WERI-Rb-1 (cell line): ENCODE results near the gene CST6.

ENCODE experiments used
- DNase-seq: peaks from one replicate; pipeline ENCODE4 v3.0.0-alpha.2; 2020
- H3K27ac ChIP-seq: fragments of 250-450 bp; sonication (Bioruptor Pico); 2 replicates; pipeline ENCODE4 v1.5.1; 2020; ENCODE audit warnings: mild to moderate bottlenecking, moderate library complexity
- H3K27me3 ChIP-seq: fragments of 250-450 bp; sonication (Bioruptor Pico); 2 replicates; pipeline ENCODE4 v1.5.1; 2021; ENCODE audit warnings: mild to moderate bottlenecking, low read depth, moderate library complexity; ENCODE audit not compliant: insufficient read depth, severe bottlenecking
- H3K36me3 ChIP-seq: fragments of 250-450 bp; sonication (Bioruptor Pico); 2 replicates; pipeline ENCODE4 v1.5.1; 2020; ENCODE audit warnings: mild to moderate bottlenecking, moderate library complexity
- H3K4me3 ChIP-seq: 2 replicates; pipeline ENCODE4 v1.5.1; 2011; ENCODE audit warnings: low read depth, mild to moderate bottlenecking, control low read depth, low read length
- H3K9me3 ChIP-seq: fragments of 250-450 bp; sonication (Bioruptor Pico); 2 replicates; pipeline ENCODE4 v1.5.1; 2021; ENCODE audit warnings: mild to moderate bottlenecking, moderate library complexity; ENCODE audit not compliant: severe bottlenecking
- CTCF ChIP-seq: IDR thresholded peaks from 2 replicates; pipeline ENCODE4 v1.5.1; 2011; ENCODE audit warnings: low read depth, mild to moderate bottlenecking, control low read depth, inconsistent platforms, low read length

The CST6 gene

DNA sequence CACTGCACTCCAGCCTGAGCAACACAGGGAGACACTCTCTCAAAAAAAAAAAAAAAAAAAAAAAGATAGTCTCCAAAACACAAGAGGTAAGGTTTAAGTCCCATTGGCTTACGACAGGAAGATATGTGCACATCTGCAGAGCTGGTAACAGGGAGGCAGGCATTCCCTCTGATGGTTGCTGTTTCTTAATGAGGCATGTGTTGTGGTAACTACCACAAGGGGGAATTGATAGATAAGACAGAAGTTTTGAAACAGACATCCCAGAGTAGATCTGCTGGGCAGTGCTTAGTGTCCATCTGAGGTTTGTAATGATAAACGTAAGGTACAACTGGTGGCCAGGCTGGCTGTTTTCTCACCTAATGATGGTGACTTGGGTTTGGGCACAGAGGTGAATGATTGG is 14.5 kb upstream of the CST6 start:
- H3K4me3 ChIP-seq, result no peak overlapping the region
- H3K36me3 ChIP-seq, result peaks cover 42% of the 10 kb centered on the region
- TF ChIP-seq CTCF, result no peak
- DNase-seq, result no peak
- H3K9me3 ChIP-seq, result no peaks in the 10 kb centered on the region
- no peaks in the 10 kb centered on the region for H3K27me3 ChIP-seq
- no peak overlapping the region for H3K27ac ChIP-seq

DNA sequence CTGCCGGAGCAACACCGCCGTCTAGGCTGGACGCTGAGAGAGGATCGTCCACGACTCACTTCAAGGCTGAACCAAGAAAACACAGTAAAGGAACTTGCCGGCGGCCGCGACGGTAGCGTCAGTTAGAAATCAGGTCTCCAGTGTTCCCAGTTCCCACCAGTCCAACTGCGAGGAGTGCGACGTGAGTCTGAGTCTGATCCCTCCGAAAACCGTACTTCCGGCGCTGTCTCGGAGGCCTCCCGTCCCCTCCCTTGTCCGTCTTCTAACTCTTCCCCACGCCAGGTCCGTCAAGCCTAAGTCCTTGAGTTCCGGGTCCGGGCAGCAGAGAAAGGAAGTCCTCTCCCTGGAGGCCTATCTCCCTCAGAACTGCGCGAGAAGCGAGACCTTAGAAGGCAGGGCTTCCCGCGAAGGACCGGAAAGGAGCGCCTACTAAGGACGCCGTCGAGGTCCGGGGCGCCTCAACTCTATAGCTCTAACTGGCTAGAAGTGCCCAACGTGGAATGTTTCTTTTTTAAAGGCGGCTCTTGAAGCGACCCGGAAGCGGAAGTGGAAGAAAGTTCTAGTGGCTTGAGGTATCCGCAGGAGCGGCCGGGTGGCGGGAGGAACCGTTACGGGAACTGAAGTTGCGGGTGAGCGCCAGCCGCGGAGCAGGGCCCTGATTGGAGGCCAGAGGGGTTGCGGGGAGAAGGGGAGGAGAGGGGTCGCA is 9.7 kb upstream of the CST6 start, which contains the start of the genes BANF1 and EIF1AD:
BANF1 (plus strand) TSS at position 562 of the 706 bp plus-strand sequence. CDS start 748 bp downstream, outside the sequence.
EIF1AD (minus strand) TSS at position 216 of the 706 bp plus-strand sequence. CDS start 1,768 bp downstream, outside the sequence.
- no peak for TF ChIP-seq CTCF
- DNase-seq, result peak; percentile 93
- H3K27ac ChIP-seq, result peak within 1 kb of the TSS; percentile 95
- H3K36me3 ChIP-seq, result peaks cover 57% of the 10 kb centered on the region
- no peaks in the 10 kb centered on the region for H3K27me3 ChIP-seq
- no peaks in the 10 kb centered on the region for H3K9me3 ChIP-seq
- peak within 1 kb of the TSS; percentile 87 for H3K4me3 ChIP-seq

- peak overlapping the region; percentile 95 for H3K27ac ChIP-seq
- peaks cover 51% of the 10 kb centered on the region for H3K36me3 ChIP-seq
- peak; percentile 42 for DNase-seq
- H3K27me3 ChIP-seq, result no peaks in the 10 kb centered on the region
- H3K9me3 ChIP-seq, result no peaks in the 10 kb centered on the region
- TF ChIP-seq CTCF, result peak; percentile 27; the same call in 1 of the 2 replicates
- H3K4me3 ChIP-seq, result peak overlapping the region; percentile 87
Measured at GRCh38 chr11:66002648-66003225, 9.1 kb upstream of the CST6 start.

DNA sequence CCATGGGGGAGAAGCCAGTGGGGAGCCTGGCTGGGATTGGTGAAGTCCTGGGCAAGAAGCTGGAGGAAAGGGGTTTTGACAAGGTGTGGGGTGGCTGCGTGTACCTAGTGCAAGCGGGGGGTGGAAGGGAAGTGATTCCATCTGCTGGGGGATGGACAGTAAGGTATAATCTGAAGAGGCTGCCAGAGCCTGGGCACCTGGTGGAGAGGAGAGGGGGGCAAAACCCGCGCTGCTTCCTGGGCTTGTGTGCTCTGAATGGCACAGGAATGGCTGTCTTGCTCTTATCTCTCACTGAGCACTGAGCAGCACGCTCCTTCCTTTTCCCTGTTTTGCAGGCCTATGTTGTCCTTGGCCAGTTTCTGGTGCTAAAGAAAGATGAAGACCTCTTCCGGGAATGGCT is 8.5 kb upstream of the CST6 start:
- no peak for DNase-seq
- H3K36me3 ChIP-seq, result peaks cover 45% of the 10 kb centered on the region
- peak overlapping the region; percentile 87 for H3K4me3 ChIP-seq
- no peaks in the 10 kb centered on the region for H3K9me3 ChIP-seq
- TF ChIP-seq CTCF, result no peak
- H3K27me3 ChIP-seq, result no peaks in the 10 kb centered on the region
- peak overlapping the region; percentile 95 for H3K27ac ChIP-seq

GRCh38 chr11:66004186-66004585 is 7.6 kb upstream of the CST6 start:
- DNase-seq, result no peak
- H3K27me3 ChIP-seq, result no peaks in the 10 kb centered on the region
- H3K36me3 ChIP-seq, result peaks cover 36% of the 10 kb centered on the region
- TF ChIP-seq CTCF, result no peak
- H3K27ac ChIP-seq, result no peak overlapping the region
- no peaks in the 10 kb centered on the region for H3K9me3 ChIP-seq
- no peak overlapping the region for H3K4me3 ChIP-seq
